Rectal smooth muscle tissue (tissue), 1 donor: ENCODE results near the gene AGAP1.

ENCODE experiments used
- H3K27ac ChIP-seq: one replicate; pipeline ENCODE4 v1.7.0; 2013; ENCODE audit warnings: low read depth, low read length, inconsistent platforms
- H3K27me3 ChIP-seq: one replicate; pipeline ENCODE4 v1.7.0; 2013; ENCODE audit warnings: low read length; ENCODE audit not compliant: control insufficient read depth, insufficient read depth
- H3K36me3 ChIP-seq: one replicate; pipeline ENCODE4 v1.7.0; 2013; ENCODE audit warnings: low read length; ENCODE audit not compliant: control insufficient read depth, insufficient read depth
- H3K4me1 ChIP-seq: one replicate; pipeline ENCODE4 v1.7.0; 2013; ENCODE audit warnings: low read length; ENCODE audit not compliant: control insufficient read depth, insufficient read depth
- H3K4me3 ChIP-seq: one replicate; pipeline ENCODE4 v1.7.0; 2013; ENCODE audit warnings: low read length
- H3K9ac ChIP-seq: one replicate; pipeline ENCODE4 v1.7.0; 2013; ENCODE audit warnings: low read length

AGAP1 gene

GRCh38 chr2:235716875-235717496 lies 223.1 kb downstream of the AGAP1 start:
- Histone ChIP-seq H3K4me3 (no peak overlapping the region), H3K27me3 (no peaks in the 10 kb centered on the region), H3K9ac (no peak overlapping the region), H3K27ac (no peak overlapping the region), H3K36me3 (peaks cover 3% of the 10 kb centered on the region), H3K4me1 (peaks cover 6% of the 10 kb centered on the region)

- Histone ChIP-seq H3K27ac (no peak overlapping the region), H3K4me3 (no peak overlapping the region), H3K9ac (no peak overlapping the region), H3K27me3 (no peaks in the 10 kb centered on the region), H3K36me3 (peaks cover 3% of the 10 kb centered on the region), H3K4me1 (peaks cover 13% of the 10 kb centered on the region)
These were observed 225.5 kb downstream of the AGAP1 start for GRCh38 chr2:235719146-235719942.

DNA sequence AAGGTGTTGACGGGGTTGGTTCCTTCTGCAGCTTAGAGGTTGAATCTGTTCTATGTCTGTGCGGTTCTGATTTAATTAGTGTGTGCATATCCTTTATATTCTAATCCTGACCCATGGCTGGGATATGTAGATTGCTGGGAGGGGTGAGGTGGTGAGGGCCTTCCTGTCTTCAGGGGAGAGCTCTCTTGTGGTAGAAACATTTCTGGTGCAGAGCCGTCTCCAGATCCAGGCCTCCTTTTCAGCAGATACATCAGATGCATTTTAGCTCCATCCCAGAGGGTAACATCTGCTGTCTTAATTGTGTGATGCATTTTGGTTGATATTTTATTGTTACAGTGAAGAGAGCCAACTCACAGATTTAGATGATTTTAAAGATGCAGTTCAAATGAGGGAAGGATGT lies 227.8 kb downstream of the AGAP1 start:
- Histone ChIP-seq H3K4me1 (peaks cover 28% of the 10 kb centered on the region), H3K27ac (no peak overlapping the region), H3K27me3 (no peaks in the 10 kb centered on the region), H3K4me3 (no peak overlapping the region), H3K9ac (no peak overlapping the region), H3K36me3 (peaks cover 3% of the 10 kb centered on the region)

- H3K36me3 ChIP-seq, result peaks cover 3% of the 10 kb centered on the region
- no peak overlapping the region for H3K9ac ChIP-seq
- H3K27me3 ChIP-seq, result no peaks in the 10 kb centered on the region
- H3K27ac ChIP-seq, result no peak overlapping the region
- H3K4me3 ChIP-seq, result no peak overlapping the region
- H3K4me1 ChIP-seq, result peaks cover 21% of the 10 kb centered on the region
These were observed 229.0 kb downstream of the AGAP1 start for GRCh38 chr2:235722869-235723268.

GRCh38 chr2:235723371-235723770 lies 229.5 kb downstream of the AGAP1 start:
- H3K9ac ChIP-seq, result no peak overlapping the region
- H3K36me3 ChIP-seq, result peaks cover 3% of the 10 kb centered on the region
- no peak overlapping the region for H3K4me3 ChIP-seq
- H3K27ac ChIP-seq, result peak overlapping the region; percentile 84
- peaks cover 21% of the 10 kb centered on the region for H3K4me1 ChIP-seq
- no peaks in the 10 kb centered on the region for H3K27me3 ChIP-seq

DNA sequence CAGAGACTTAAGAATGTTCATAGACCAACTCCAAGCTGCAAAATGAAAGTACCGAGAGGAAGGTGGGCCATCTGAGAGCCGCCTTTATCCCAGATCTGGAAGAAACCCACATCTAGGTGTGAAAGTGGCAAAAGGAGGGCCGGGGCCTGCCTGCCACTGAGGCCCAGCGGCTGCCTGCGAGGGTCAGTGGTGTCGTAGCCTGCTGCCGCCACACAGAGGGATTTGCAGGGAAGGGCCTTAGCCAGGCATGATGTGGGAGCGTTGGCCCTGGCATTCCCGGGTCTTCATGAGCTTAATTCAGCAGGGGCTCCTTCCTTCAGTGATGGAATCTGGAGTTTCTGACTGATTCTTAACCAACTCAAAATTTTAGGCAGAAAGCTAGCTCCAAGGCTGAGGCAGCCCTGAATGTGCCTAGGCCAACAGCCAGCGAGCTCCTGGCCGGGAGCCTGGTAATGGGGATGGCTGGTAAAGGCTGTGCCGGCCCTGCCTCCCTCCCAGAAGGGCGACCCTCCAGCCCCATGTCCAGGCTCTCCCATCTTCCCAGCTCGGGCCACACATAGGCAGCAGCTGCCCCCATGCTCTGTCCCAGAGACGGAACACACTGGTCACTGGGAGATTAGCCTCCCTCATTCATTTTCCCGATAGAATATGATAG lies 230.1 kb downstream of the AGAP1 start:
- Histone ChIP-seq H3K4me3 (no peak overlapping the region), H3K4me1 (peaks cover 21% of the 10 kb centered on the region), H3K27ac (peak overlapping the region; percentile 84), H3K9ac (no peak overlapping the region), H3K36me3 (no peaks in the 10 kb centered on the region), H3K27me3 (no peaks in the 10 kb centered on the region)

DNA sequence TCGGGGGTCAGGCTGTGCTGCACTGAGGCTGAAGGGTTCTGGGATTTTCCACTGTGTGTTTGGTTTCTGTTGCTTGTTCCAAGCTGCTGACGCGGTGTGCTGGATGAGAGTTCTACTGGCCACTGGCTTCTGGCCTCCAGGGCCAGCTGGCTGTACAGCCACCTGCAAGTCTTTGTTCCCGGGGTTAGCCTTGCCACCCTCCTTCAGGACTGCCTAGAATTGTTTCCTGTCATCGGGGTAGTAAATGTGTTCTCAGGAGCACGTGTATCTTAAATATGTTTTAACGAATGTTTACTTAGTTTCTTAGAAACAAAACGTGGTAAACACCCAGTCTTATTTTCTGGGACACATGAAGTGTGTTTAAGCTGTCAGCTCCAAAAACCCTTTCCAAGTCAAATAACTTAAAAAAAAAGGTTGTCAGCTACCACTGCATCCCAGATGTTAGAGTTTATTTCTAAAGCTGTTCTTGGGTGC lies 231.2 kb downstream of the AGAP1 start:
- no peaks in the 10 kb centered on the region for H3K36me3 ChIP-seq
- peaks cover 21% of the 10 kb centered on the region for H3K4me1 ChIP-seq
- H3K9ac ChIP-seq, result no peak overlapping the region
- H3K27ac ChIP-seq, result peak overlapping the region; percentile 84
- no peaks in the 10 kb centered on the region for H3K27me3 ChIP-seq
- peak overlapping the region; percentile 1 for H3K4me3 ChIP-seq

GRCh38 chr2:235725841-235726240 lies 232.0 kb downstream of the AGAP1 start:
- Histone ChIP-seq H3K4me1 (peaks cover 21% of the 10 kb centered on the region), H3K4me3 (no peak overlapping the region)

DNA sequence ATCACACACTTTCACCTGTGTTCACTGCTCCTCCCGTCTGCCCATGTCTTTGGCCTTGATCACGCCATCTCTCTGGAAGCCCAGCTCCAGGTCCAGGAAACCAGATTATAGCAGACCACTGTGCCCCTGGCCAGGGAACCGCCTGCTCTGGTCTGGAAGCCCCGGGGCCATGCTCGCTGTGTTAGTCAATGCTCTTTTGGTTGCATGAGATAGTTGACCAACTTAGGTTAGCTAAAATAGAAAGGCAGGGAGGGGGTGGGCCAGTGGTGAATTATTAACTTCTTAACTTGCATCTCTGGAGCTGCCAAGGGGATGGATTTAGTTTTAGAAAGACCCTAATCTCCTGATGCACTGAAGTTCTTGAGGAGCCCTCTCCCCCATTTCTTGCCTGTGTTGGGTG lies 232.7 kb downstream of the AGAP1 start:
- Histone ChIP-seq H3K27ac (no peak overlapping the region), H3K9ac (no peak overlapping the region), H3K27me3 (no peaks in the 10 kb centered on the region), H3K4me1 (peaks cover 21% of the 10 kb centered on the region), H3K36me3 (no peaks in the 10 kb centered on the region), H3K4me3 (no peak overlapping the region)

More at GRCh38 chr2:235725841-235726240, 232.0 kb downstream of the AGAP1 start:
- Histone ChIP-seq H3K27me3 (no peaks in the 10 kb centered on the region), H3K9ac (no peak overlapping the region), H3K27ac (peak overlapping the region; percentile 84), H3K36me3 (no peaks in the 10 kb centered on the region)

GRCh38 chr2:235727174-235727573 lies 233.3 kb downstream of the AGAP1 start:
- no peak overlapping the region for H3K9ac ChIP-seq
- no peak overlapping the region for H3K4me3 ChIP-seq
- no peaks in the 10 kb centered on the region for H3K27me3 ChIP-seq
- H3K36me3 ChIP-seq, result no peaks in the 10 kb centered on the region
- H3K4me1 ChIP-seq, result peaks cover 21% of the 10 kb centered on the region
- no peak overlapping the region for H3K27ac ChIP-seq

GRCh38 chr2:235727891-235728799 lies 234.3 kb downstream of the AGAP1 start:
- H3K27ac ChIP-seq, result no peak overlapping the region
- H3K4me3 ChIP-seq, result no peak overlapping the region
- H3K27me3 ChIP-seq, result no peaks in the 10 kb centered on the region
- H3K9ac ChIP-seq, result no peak overlapping the region
- peaks cover 21% of the 10 kb centered on the region for H3K4me1 ChIP-seq
- H3K36me3 ChIP-seq, result no peaks in the 10 kb centered on the region
